HG03342 (cell line): ENCODE results near the gene RRAD.
A peak's percentile ranks its signal among the peaks of the same experiment; 100 is the strongest.

Experiments
- ATAC-seq: cut with Tn5 transposase; IDR thresholded peaks from one replicate; pipeline ENCODE4 v1.9.1; 2021; ENCODE audit warnings: mild to moderate bottlenecking, moderate library complexity; ENCODE audit not compliant: unreplicated experiment

The RRAD gene

GRCh38 chr16:66935314-66936011, 10.1 kb upstream of the RRAD start, which contains the start of gene CES2:
Gene CES2, plus strand, starts transcription at chr16:66935516. Its CDS starts 120 bp downstream, at chr16:66935636.
- no peak for ATAC-seq

- peak; percentile 12 for ATAC-seq
These were observed 9.5 kb upstream of the RRAD start for GRCh38 chr16:66934839-66935313.

GRCh38 chr16:66934138-66934838, 9.0 kb upstream of the RRAD start, which contains the start of gene CIAO2B:
Gene CIAO2B, minus strand, starts transcription at chr16:66934402. Its CDS starts 38 bp downstream, at chr16:66934364.
- peak; percentile 71 for ATAC-seq

GRCh38 chr16:66933776-66934137, 8.4 kb upstream of the RRAD start:
- no peak for ATAC-seq

GRCh38 chr16:66932076-66932475, 6.7 kb upstream of the RRAD start:
- no peak for ATAC-seq

GRCh38 chr16:66931665-66932064, 6.3 kb upstream of the RRAD start:
- ATAC-seq: no peak

- no peak for ATAC-seq
These were observed 4.9 kb upstream of the RRAD start for GRCh38 chr16:66930189-66930588.

GRCh38 chr16:66928702-66929388, 3.5 kb upstream of the RRAD start:
- no peak for ATAC-seq

GRCh38 chr16:66927918-66928649, 2.7 kb upstream of the RRAD start:
- no peak for ATAC-seq

GRCh38 chr16:66926961-66927436, 1.7 kb upstream of the RRAD start:
- no peak for ATAC-seq

- ATAC-seq: no peak
These were observed 1.0 kb upstream of the RRAD start for GRCh38 chr16:66926171-66926947.

- ATAC-seq: no peak
These were observed 611 bp downstream of the RRAD start for GRCh38 chr16:66924527-66925321.

GRCh38 chr16:66923866-66924265, 1.5 kb downstream of the RRAD start:
- no peak for ATAC-seq

- ATAC-seq: no peak
These were observed 2.0 kb downstream of the RRAD start for GRCh38 chr16:66923247-66923731.

GRCh38 chr16:66921729-66922450, 3.4 kb downstream of the RRAD start:
- no peak for ATAC-seq

GRCh38 chr16:66920924-66921680, 4.2 kb downstream of the RRAD start:
- ATAC-seq: no peak

- ATAC-seq: no peak
These were observed 5.1 kb downstream of the RRAD start for GRCh38 chr16:66920299-66920590.
